ENCODE results near the gene DHDDS.
"Not testable (repeated sequence)": the region's sequence is repeated elsewhere in the genome, so short reads cannot be mapped to it uniquely, and the experiment has no call there.

- TF ChIP-seq CTCF (IDR thresholded peaks at IDR 0.05); ZFX (IDR thresholded peaks at IDR 0.05; ENCODE audit: borderline replicate concordance): not testable (repeated sequence)
Measured at GRCh38 chr1:26515836-26516235, 83.7 kb downstream of the DHDDS start.

Measured in 22Rv1 (cell line).